Stomach (tissue), 4 donors: ENCODE data around the gene ATP13A3.

Source experiments
- EP300 ChIP-seq: sonication (generic); formaldehyde crosslinking; IDR thresholded peaks from one replicate; pipeline ENCODE4 v1.6.1; 2017; ENCODE audit warnings: antibody characterized with exemption
- POLR2A ChIP-seq, 4 donors: fragments of 450-650 bp; IDR thresholded peaks; one replicate each; pipeline ENCODE4 v1.6.1; 2016; ENCODE audit warnings: antibody characterized with exemption in 4 of 4, control low read depth in 2 of 4, mild to moderate bottlenecking in 1 of 4, moderate library complexity in 1 of 4
- POLR2AphosphoS5 ChIP-seq, 3 donors: sonication (generic); formaldehyde crosslinking; IDR thresholded peaks; one replicate each; pipeline ENCODE4 v1.6.1; 2016; ENCODE audit warnings: antibody characterized with exemption in 3 of 3
- TF ChIP-seq, protein P1 (sequence below), 7 experiments: fragments of 450-650 bp in 4 of 7; fragments of 200-600 bp in 3 of 7; sonication (generic) in 3 of 7; IDR thresholded peaks; one replicate each; pipeline ENCODE4 v1.5.1; 2016 to 2019; ENCODE audit warnings: antibody characterized with exemption in 7 of 7, control low read depth in 2 of 7, mild to moderate bottlenecking in 1 of 7

DNA sequence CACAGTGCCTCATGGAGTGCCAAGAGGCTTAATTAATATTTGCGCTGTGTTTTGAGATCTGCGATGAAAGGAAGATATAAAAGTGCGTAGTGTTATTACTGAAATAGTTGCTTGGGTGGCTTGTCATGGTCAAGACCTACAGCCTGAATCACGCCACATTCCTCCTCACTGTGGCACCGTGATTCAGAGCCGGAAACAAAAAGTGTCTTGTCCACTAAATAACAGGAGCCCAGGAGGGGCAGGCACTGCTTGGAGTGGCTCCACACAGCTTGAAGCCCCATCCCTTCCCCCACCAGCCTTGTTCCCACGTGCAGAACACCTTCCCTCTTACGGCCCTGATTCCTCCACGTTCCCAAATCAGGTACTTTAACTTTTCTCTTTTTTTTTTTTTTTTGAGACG, 116.0 kb downstream of the ATP13A3 start:
- TF ChIP-seq, protein P1, sequence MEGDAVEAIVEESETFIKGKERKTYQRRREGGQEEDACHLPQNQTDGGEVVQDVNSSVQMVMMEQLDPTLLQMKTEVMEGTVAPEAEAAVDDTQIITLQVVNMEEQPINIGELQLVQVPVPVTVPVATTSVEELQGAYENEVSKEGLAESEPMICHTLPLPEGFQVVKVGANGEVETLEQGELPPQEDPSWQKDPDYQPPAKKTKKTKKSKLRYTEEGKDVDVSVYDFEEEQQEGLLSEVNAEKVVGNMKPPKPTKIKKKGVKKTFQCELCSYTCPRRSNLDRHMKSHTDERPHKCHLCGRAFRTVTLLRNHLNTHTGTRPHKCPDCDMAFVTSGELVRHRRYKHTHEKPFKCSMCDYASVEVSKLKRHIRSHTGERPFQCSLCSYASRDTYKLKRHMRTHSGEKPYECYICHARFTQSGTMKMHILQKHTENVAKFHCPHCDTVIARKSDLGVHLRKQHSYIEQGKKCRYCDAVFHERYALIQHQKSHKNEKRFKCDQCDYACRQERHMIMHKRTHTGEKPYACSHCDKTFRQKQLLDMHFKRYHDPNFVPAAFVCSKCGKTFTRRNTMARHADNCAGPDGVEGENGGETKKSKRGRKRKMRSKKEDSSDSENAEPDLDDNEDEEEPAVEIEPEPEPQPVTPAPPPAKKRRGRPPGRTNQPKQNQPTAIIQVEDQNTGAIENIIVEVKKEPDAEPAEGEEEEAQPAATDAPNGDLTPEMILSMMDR (IDR thresholded peaks at IDR 0.05) = no peak
- no peak for TF ChIP-seq POLR2A (IDR thresholded peaks at IDR 0.05)
- TF ChIP-seq EP300 = no peak
- no peak for TF ChIP-seq POLR2AphosphoS5 (IDR thresholded peaks at IDR 0.05)
